DOHH2 (cell line): Measurements from ENCODE around the gene MAP4K4.

Source experiments
- CTCF ChIP-seq: fragments of 200-600 bp; sonication (generic); IDR thresholded peaks from one replicate; pipeline ENCODE4 v1.5.1; 2014; ENCODE audit warnings: antibody characterized with exemption, mild to moderate bottlenecking, low read depth, low read length; ENCODE audit not compliant: poor library complexity, severe bottlenecking
- EZH2phosphoT487 ChIP-seq: fragments of 200-600 bp; sonication (generic); IDR thresholded peaks from 2 replicates; pipeline ENCODE4 v1.6.1; 2017; ENCODE audit warnings: borderline replicate concordance, mild to moderate bottlenecking, antibody characterized with exemption, low read length, moderate library complexity, mixed read lengths

DNA sequence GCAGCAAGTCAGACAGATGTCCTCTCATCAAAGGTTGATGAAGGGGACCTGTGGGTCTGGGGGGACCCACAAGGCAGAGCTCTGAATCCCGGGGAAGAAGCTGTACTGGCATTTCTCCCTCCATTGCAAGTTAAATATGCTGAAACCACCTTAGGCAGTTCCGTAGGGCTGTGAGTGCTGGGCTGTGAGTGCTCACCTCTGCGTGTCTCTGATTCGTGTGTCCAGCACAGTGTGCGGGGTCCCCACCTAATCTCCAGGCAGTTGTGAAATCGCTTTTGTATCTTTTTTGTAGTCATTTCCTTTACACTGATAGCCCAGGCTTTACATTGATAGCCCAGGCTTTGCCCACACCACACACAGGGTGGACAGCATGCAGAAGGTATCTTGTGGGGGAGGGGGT lies 80.6 kb downstream of the MAP4K4 start:
- no peak for TF ChIP-seq CTCF
- no peak for TF ChIP-seq EZH2phosphoT487
